GM18498 (cell line): ENCODE data around the gene PDCD5.
"Not testable (repeated sequence)": the region's sequence is repeated elsewhere in the genome, so short reads cannot be mapped to it uniquely, and the experiment has no call there.

Source experiments
- ATAC-seq: cut with Tn5 transposase; IDR thresholded peaks from one replicate; pipeline ENCODE4 v1.9.1; 2021; ENCODE audit warnings: mild to moderate bottlenecking, moderate library complexity; ENCODE audit not compliant: unreplicated experiment

Gene PDCD5

GRCh38 chr19:32580901-32581704, at the start of gene PDCD5:
PDCD5 (plus strand) TSS chr19:32581190; CDS start chr19:32581262, 72 bp downstream.
- peak; percentile 94 for ATAC-seq

- no peak for ATAC-seq
Observed at GRCh38 chr19:32532233-32532632, 48.8 kb upstream of the PDCD5 start.

GRCh38 chr19:32537580-32537979, 43.4 kb upstream of the PDCD5 start:
- no peak for ATAC-seq

- no peak for ATAC-seq
Observed at GRCh38 chr19:32539240-32539916, 41.6 kb upstream of the PDCD5 start.

GRCh38 chr19:32540621-32541020, 40.4 kb upstream of the PDCD5 start:
- ATAC-seq, result no peak

- ATAC-seq, result not testable (repeated sequence)
Observed at GRCh38 chr19:32541376-32541775, 39.6 kb upstream of the PDCD5 start.

GRCh38 chr19:32542477-32543108, 38.4 kb upstream of the PDCD5 start:
- no peak for ATAC-seq

GRCh38 chr19:32543115-32543900, 37.7 kb upstream of the PDCD5 start:
- no peak for ATAC-seq

- ATAC-seq, result no peak
Observed at GRCh38 chr19:32544917-32545316, 36.1 kb upstream of the PDCD5 start.

GRCh38 chr19:32550666-32551065, 30.3 kb upstream of the PDCD5 start:
- ATAC-seq, result no peak

GRCh38 chr19:32555786-32556185, 25.2 kb upstream of the PDCD5 start:
- no peak for ATAC-seq

GRCh38 chr19:32558607-32559228, 22.3 kb upstream of the PDCD5 start:
- no peak for ATAC-seq

- no peak for ATAC-seq
Observed at GRCh38 chr19:32563761-32564160, 17.2 kb upstream of the PDCD5 start.

GRCh38 chr19:32566246-32566830, 14.7 kb upstream of the PDCD5 start:
- ATAC-seq, result no peak

- ATAC-seq, result no peak
Observed at GRCh38 chr19:32567486-32567885, 13.5 kb upstream of the PDCD5 start.

GRCh38 chr19:32570081-32570785, 10.8 kb upstream of the PDCD5 start:
- peak; percentile 51 for ATAC-seq

- ATAC-seq, result not testable (repeated sequence)
Observed at GRCh38 chr19:32571471-32572075, 9.4 kb upstream of the PDCD5 start.

- ATAC-seq, result not testable (repeated sequence)
Observed at GRCh38 chr19:32572700-32573491, 8.1 kb upstream of the PDCD5 start.

- ATAC-seq, result no peak
Observed at GRCh38 chr19:32573492-32573794, 7.5 kb upstream of the PDCD5 start.
